ENCODE results near the gene PAX5. TPM values are rescaled to one million over a fixed set of nuclear protein-coding genes. Genes with fewer than 3 reads are reported as not detected.
A peak's percentile ranks its signal among the peaks of the same experiment; 100 is the strongest.

PAX5 gene
- total and polyA plus RNA-seq, 2 of the 13 experiments (the other 11 are each of a cell fraction or from before 2014, with no cell fraction given) = not detected

- no peak overlapping the region for H2AFZ ChIP-seq (ENCODE audit: low read length)
- 10% methylated on average over 18 of the region's 36 CpGs for WGBS (ENCODE audit: low lambda C conversion rate)
- no peak overlapping the region for H3K9ac ChIP-seq (ENCODE audit: insufficient read depth, low read depth, low read length)
- DNase-seq (ENCODE audit: low spot score) (no peak), ATAC-seq (no peak), FAIRE-seq (no peak)
- CTCF ChIA-PET (ENCODE audit: low intra/inter-chr PET ratio, low total read pairs) = no interaction called here
- H3K4me2 ChIP-seq (ENCODE audit: low read depth, low read length) = peak overlapping the region; percentile 29
- H3K27ac ChIP-seq (ENCODE audit: extremely low read length, insufficient read depth, low read length) = no peak overlapping the region
- H3K9me3 ChIP-seq (ENCODE audit: low read length) = no peaks in the 10 kb centered on the region
- POLR2A ChIA-PET = no interaction called here
- in situ Hi-C loops (cut with HindIII; ENCODE audit: extremely low pct_ligation_motif_present, low pct_unique_long_range_greater_than_20kb) (no loop called here), intact Hi-C loops (cut with micrococcal nuclease; ENCODE audit: unreplicated experiment) (no loop called here)
- H3K27me3 ChIP-seq (ENCODE audit: control insufficient read depth in 1 of 2, insufficient read depth in 2 of 2, low read length in 2 of 2) = peaks cover 15 to 87% of the 10 kb centered on the region in 2 experiments
- H3K36me3 ChIP-seq (replicated peaks in 1 of 2; ENCODE audit: control insufficient read depth in 1 of 2, insufficient read depth in 2 of 2, low read length in 2 of 2) = no peaks in the 10 kb centered on the region
- no peaks in the 10 kb centered on the region for H3K4me1 ChIP-seq (ENCODE audit: insufficient read depth, low read length)
- no peaks in the 10 kb centered on the region for H3K79me2 ChIP-seq (ENCODE audit: insufficient read depth, low read length)
- no peak overlapping the region for H3K4me3 ChIP-seq (replicated peaks in 1 of 3; ENCODE audit: insufficient read depth in 1 of 3, low read depth in 2 of 3, low read length in 3 of 3)
- H4K20me1 ChIP-seq (ENCODE audit: insufficient read depth, low read length) = 0 out of 2 replicates have a peak, but pooled peaks cover 2% of the 10 kb centered on the region
- no peak for TF ChIP-seq ZNF256 (CRISPR knock-in tag; conservative IDR thresholded peaks at IDR 0.05)
- TF ChIP-seq ZNF75D (CRISPR knock-in tag; IDR thresholded peaks at IDR 0.05; ENCODE audit: borderline replicate concordance) = no peak
- TF ChIP-seq SSRP1 (CRISPR knock-in tag; IDR thresholded peaks at IDR 0.05) = no peak
- TF ChIP-seq AHR (CRISPR knock-in tag; IDR thresholded peaks at IDR 0.05) = no peak
- no peak for TF ChIP-seq ATF7 (IDR thresholded peaks at IDR 0.05)
- TF ChIP-seq ATF7 (CRISPR knock-in tag; IDR thresholded peaks at IDR 0.05) = no peak
- TF ChIP-seq HES4 (CRISPR knock-in tag; IDR thresholded peaks at IDR 0.05; ENCODE audit: borderline replicate concordance) = no peak
- TF ChIP-seq, protein P1, sequence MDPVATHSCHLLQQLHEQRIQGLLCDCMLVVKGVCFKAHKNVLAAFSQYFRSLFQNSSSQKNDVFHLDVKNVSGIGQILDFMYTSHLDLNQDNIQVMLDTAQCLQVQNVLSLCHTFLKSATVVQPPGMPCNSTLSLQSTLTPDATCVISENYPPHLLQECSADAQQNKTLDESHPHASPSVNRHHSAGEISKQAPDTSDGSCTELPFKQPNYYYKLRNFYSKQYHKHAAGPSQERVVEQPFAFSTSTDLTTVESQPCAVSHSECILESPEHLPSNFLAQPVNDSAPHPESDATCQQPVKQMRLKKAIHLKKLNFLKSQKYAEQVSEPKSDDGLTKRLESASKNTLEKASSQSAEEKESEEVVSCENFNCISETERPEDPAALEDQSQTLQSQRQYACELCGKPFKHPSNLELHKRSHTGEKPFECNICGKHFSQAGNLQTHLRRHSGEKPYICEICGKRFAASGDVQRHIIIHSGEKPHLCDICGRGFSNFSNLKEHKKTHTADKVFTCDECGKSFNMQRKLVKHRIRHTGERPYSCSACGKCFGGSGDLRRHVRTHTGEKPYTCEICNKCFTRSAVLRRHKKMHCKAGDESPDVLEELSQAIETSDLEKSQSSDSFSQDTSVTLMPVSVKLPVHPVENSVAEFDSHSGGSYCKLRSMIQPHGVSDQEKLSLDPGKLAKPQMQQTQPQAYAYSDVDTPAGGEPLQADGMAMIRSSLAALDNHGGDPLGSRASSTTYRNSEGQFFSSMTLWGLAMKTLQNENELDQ (CRISPR knock-in tag; IDR thresholded peaks at IDR 0.05; ENCODE audit: borderline replicate concordance) = no peak
- TF ChIP-seq SALL1 (CRISPR knock-in tag; IDR thresholded peaks at IDR 0.05) = no peak
- no peak for TF ChIP-seq KDM3A (CRISPR knock-in tag; IDR thresholded peaks at IDR 0.05; ENCODE audit: low read depth)
- TF ChIP-seq TAF15 (IDR thresholded peaks at IDR 0.05; ENCODE audit: low read depth, low read length, poor library complexity, severe bottlenecking) = no peak
- TF ChIP-seq ZNF737 (CRISPR knock-in tag; IDR thresholded peaks at IDR 0.05; ENCODE audit: borderline replicate concordance) = no peak
- TF ChIP-seq ZNF20 (CRISPR knock-in tag; IDR thresholded peaks at IDR 0.05) = no peak
- TF ChIP-seq ZNF709 (CRISPR knock-in tag; IDR thresholded peaks at IDR 0.05) = no peak
- no peak for TF ChIP-seq RAD51 (IDR thresholded peaks at IDR 0.05; ENCODE audit: borderline replicate concordance)
- TF ChIP-seq NFIC (IDR thresholded peaks at IDR 0.05; ENCODE audit: low read length) = no peak
- no peak for TF ChIP-seq ZNF674 (CRISPR knock-in tag; IDR thresholded peaks at IDR 0.05; ENCODE audit: low read depth)
- TF ChIP-seq CCAR2 (optimal IDR thresholded peaks at IDR 0.05; ENCODE audit: low read depth, low read length) = no peak
- TF ChIP-seq HHEX (CRISPR knock-in tag; IDR thresholded peaks at IDR 0.05) = no peak
- no peak for TF ChIP-seq SRSF1 (optimal IDR thresholded peaks at IDR 0.05; ENCODE audit: low read depth, low read length)
- no peak for TF ChIP-seq HOXA5 (CRISPR knock-in tag; IDR thresholded peaks at IDR 0.05)
- BruUV-seq (replicated peaks) = no TSS peak
Measured at GRCh38 chr9:37025071-37025822, 8.8 kb downstream of the PAX5 start.

Measured in HepG2 (cell line).